Measurements from ENCODE around the gene RNGTT. TPM values are rescaled to one million over a fixed set of nuclear protein-coding genes. Genes with fewer than 3 reads are reported as not detected.

Gene RNGTT
- total RNA-seq, 1 experiment from 2014 or later: 15.2 TPM

DNA sequence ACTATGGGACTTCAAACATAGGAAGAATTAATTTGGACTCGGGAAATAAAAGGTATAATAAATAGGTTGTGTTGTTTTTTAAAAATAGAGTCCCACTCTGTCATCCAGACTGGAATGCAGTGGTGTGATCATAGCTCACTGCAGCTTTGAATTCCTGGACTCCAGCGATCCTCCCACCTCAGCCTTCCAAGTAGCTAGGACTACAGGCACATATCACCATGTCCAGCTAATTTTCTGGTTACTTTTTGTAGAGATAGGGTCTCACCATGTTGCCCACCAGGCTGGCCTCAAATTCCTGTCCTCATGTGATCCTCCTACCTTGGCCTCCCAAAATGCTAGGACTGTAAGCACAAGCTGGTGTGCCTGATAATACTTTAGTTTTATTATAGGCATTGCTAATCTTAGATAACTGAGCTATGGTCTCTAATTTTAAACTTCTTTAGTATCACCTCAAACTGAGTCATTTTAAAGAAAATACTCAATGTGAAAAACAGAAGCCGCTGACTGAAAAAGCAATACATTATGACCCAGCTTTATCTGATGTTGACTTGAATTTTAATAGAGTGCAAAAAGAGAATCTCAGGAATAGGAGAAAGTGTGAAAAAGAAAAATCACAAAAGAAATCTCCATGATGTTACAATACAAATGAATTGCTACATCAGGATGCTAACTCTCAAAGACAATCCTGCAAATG lies 251.0 kb downstream of the RNGTT start:
- Histone ChIP-seq H3K9me3 (ENCODE audit: insufficient read depth, low read depth) (no peaks in the 10 kb centered on the region), H2AFZ (no peak overlapping the region), H3K27ac (no peak overlapping the region), H3K4me3 (no peak overlapping the region), H4K20me1 (ENCODE audit: insufficient read depth) (no peaks in the 10 kb centered on the region), H3K9me2 (ENCODE audit: insufficient read depth) (no peaks in the 10 kb centered on the region), H3K4me2 (no peak overlapping the region), H3K36me3 (ENCODE audit: low read depth) (no peaks in the 10 kb centered on the region), H3K79me2 (ENCODE audit: low read depth) (no peaks in the 10 kb centered on the region), H3K4me1 (replicated peaks; ENCODE audit: insufficient read depth) (no peaks in the 10 kb centered on the region), H3F3A (ENCODE audit: insufficient read depth, low read depth) (no peaks in the 10 kb centered on the region), H3K27me3 (ENCODE audit: insufficient read depth, low read depth) (no peaks in the 10 kb centered on the region)
- CTCF ChIA-PET: no interaction called here
- intact Hi-C loops (cut with micrococcal nuclease; ENCODE audit: unreplicated experiment): no loop called here
- POLR2A ChIA-PET (ENCODE audit: unreplicated experiment): no interaction called here
- TF ChIP-seq, protein P1, sequence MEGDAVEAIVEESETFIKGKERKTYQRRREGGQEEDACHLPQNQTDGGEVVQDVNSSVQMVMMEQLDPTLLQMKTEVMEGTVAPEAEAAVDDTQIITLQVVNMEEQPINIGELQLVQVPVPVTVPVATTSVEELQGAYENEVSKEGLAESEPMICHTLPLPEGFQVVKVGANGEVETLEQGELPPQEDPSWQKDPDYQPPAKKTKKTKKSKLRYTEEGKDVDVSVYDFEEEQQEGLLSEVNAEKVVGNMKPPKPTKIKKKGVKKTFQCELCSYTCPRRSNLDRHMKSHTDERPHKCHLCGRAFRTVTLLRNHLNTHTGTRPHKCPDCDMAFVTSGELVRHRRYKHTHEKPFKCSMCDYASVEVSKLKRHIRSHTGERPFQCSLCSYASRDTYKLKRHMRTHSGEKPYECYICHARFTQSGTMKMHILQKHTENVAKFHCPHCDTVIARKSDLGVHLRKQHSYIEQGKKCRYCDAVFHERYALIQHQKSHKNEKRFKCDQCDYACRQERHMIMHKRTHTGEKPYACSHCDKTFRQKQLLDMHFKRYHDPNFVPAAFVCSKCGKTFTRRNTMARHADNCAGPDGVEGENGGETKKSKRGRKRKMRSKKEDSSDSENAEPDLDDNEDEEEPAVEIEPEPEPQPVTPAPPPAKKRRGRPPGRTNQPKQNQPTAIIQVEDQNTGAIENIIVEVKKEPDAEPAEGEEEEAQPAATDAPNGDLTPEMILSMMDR (conservative IDR thresholded peaks at IDR 0.05): no peak
- no peak for TF ChIP-seq EZH2 (IDR thresholded peaks at IDR 0.05; ENCODE audit: low read depth)
- no peak for DNase-seq
- no TSS peak for BruUV-seq (replicated peaks)

DNA sequence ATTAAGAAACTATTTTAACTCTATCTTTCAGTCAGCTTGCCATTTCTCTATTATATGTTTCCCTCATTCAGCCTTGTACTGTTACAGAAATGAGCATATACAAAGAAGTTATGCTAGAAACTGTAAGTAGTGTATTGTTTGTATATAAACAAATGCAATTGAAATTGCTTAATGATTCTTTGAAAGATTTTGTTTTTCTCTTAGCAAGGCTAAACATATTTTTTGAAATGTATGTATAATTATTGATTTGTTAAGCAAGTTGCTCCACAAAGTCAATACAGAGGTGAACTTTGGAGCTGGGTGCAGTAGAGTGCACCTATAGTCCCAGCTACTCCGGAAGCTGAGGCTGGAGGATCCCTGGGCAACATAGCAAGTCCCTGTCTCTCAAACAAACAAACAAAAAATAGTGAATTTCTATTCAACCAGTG lies 253.6 kb downstream of the RNGTT start:
- CTCF ChIA-PET: no interaction called here

DNA sequence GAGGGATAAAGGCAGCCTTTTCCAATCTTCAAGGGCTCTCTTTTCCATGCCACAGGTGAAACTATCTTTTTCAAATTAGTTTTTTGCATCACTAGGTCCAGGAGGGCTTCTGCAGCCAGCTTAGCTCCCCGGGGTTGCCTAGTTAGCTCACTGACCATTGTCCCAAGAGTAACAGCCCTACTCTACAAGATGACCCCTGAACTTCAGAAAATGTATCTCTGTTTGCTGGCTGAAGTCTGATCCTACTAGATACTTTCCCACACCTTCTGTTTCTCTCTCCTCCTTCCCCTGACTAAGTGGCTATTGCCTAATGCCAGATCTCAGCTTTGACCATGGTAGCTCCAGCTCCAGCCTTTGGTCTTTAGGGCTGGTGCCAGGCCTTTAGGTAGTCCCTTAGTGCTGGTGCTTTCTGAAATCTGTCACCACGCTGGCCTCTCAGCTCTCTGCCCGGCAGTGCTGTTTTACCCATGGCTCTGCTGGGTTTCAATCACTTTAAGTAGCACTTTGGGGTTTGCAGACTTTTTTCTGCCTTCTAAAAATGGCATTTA lies 255.1 kb downstream of the RNGTT start:
- BruUV-seq (replicated peaks): no TSS peak
- no peak for TF ChIP-seq EZH2 (IDR thresholded peaks at IDR 0.05; ENCODE audit: low read depth)
- TF ChIP-seq, protein P1 (conservative IDR thresholded peaks at IDR 0.05): no peak
- no peaks in the 10 kb centered on the region for H3K36me3 ChIP-seq (ENCODE audit: low read depth)
- H3K4me2 ChIP-seq: no peak overlapping the region
- no peak overlapping the region for H3K27ac ChIP-seq
- POLR2A ChIA-PET (ENCODE audit: unreplicated experiment): no interaction called here
- no peak overlapping the region for H3K4me3 ChIP-seq
- no peaks in the 10 kb centered on the region for H3K79me2 ChIP-seq (ENCODE audit: low read depth)
- intact Hi-C loops (cut with micrococcal nuclease; ENCODE audit: unreplicated experiment): no loop called here
- no peak overlapping the region for H2AFZ ChIP-seq
- H4K20me1 ChIP-seq (ENCODE audit: insufficient read depth): no peaks in the 10 kb centered on the region
- no peaks in the 10 kb centered on the region for H3K9me3 ChIP-seq (ENCODE audit: insufficient read depth, low read depth)
- DNase-seq: no peak
- no peaks in the 10 kb centered on the region for H3K9me2 ChIP-seq (ENCODE audit: insufficient read depth)
- H3K4me1 ChIP-seq (replicated peaks; ENCODE audit: insufficient read depth): no peaks in the 10 kb centered on the region
- CTCF ChIA-PET: no interaction called here
- no peaks in the 10 kb centered on the region for H3F3A ChIP-seq (ENCODE audit: insufficient read depth, low read depth)
- no peaks in the 10 kb centered on the region for H3K27me3 ChIP-seq (ENCODE audit: insufficient read depth, low read depth)

More for the DNA sequence above, 253.6 kb downstream of the RNGTT start:
- BruUV-seq (replicated peaks): no TSS peak
- Histone ChIP-seq H3K9me2 (ENCODE audit: insufficient read depth) (no peaks in the 10 kb centered on the region), H3K9me3 (ENCODE audit: insufficient read depth, low read depth) (no peaks in the 10 kb centered on the region), H2AFZ (no peak overlapping the region), H3F3A (ENCODE audit: insufficient read depth, low read depth) (no peaks in the 10 kb centered on the region), H3K27me3 (ENCODE audit: insufficient read depth, low read depth) (no peaks in the 10 kb centered on the region), H3K79me2 (ENCODE audit: low read depth) (no peaks in the 10 kb centered on the region), H3K36me3 (ENCODE audit: low read depth) (no peaks in the 10 kb centered on the region), H3K4me2 (no peak overlapping the region), H4K20me1 (ENCODE audit: insufficient read depth) (no peaks in the 10 kb centered on the region), H3K27ac (no peak overlapping the region), H3K4me3 (no peak overlapping the region), H3K4me1 (replicated peaks; ENCODE audit: insufficient read depth) (no peaks in the 10 kb centered on the region)
- POLR2A ChIA-PET (ENCODE audit: unreplicated experiment): no interaction called here
- intact Hi-C loops (cut with micrococcal nuclease; ENCODE audit: unreplicated experiment): no loop called here
- DNase-seq: no peak
- TF ChIP-seq, protein P1 (conservative IDR thresholded peaks at IDR 0.05): no peak
- TF ChIP-seq EZH2 (IDR thresholded peaks at IDR 0.05; ENCODE audit: low read depth): no peak
